Activated T-helper 2 cell treated with anti-CD3 and anti-CD28 coated beads, Interferon-gamma antibody, Interleukin-2, Interleukin-4, amounts not matched to agents 10 μg/mL and 5 μg/mL and 100 μg/mL, durations not matched to agents 14 hours and 24 hours and 36 hours (primary cell): ENCODE data around the gene DAB1. TPM values are rescaled to one million over a fixed set of nuclear protein-coding genes. Genes with fewer than 3 reads are reported as not detected.

Experiments used
- DNase-seq: peaks from one replicate; pipeline ENCODE4 v3.0.0; 2021; ENCODE audit warnings: low spot score
- H3K27ac Mint-ChIP-seq: one replicate; pipeline ENCODE4 v1.8.0; 2021; ENCODE audit warnings: mixed read lengths
- H3K27me3 Mint-ChIP-seq: one replicate; pipeline ENCODE4 v1.8.0; 2021; ENCODE audit warnings: low read depth, mixed read lengths
- H3K36me3 Mint-ChIP-seq: one replicate; pipeline ENCODE4 v1.8.0; 2021; ENCODE audit warnings: low read depth, mixed read lengths
- H3K4me1 Mint-ChIP-seq: one replicate; pipeline ENCODE4 v1.8.0; 2021; ENCODE audit warnings: low read depth, mixed read lengths
- H3K4me3 Mint-ChIP-seq: one replicate; pipeline ENCODE4 v1.8.0; 2021; ENCODE audit warnings: low read depth, mild to moderate bottlenecking, moderate library complexity, mixed read lengths
- H3K9me3 Mint-ChIP-seq: one replicate; pipeline ENCODE4 v1.8.0; 2021; ENCODE audit warnings: mixed read lengths
- intact Hi-C: fragments of 100-400 bp; cut with micrococcal nuclease; formaldehyde crosslinking; loops from one replicate; pipeline ENCODE4 v1.15.1; 2023
- total RNA-seq: library from RNA; stranded (reverse); gene quantifications from 2 replicates; pipeline ENCODE4 v1.2.3, GENCODE V29; 2022

DAB1 gene
- total RNA-seq, 1 donor from 2014 or later = not detected

- Mint-ChIP-seq H3K4me1 (no peaks in the 10 kb centered on the region), H3K9me3 (no peaks in the 10 kb centered on the region), H3K36me3 (no peaks in the 10 kb centered on the region), H3K27ac (no peak overlapping the region), H3K4me3 (no peak overlapping the region), H3K27me3 (no peaks in the 10 kb centered on the region)
- intact Hi-C loops = no loop called here
- DNase-seq = no peak
Observed at GRCh38 chr1:57118948-57119603, 304.8 kb downstream of the DAB1 start.

- no peak for DNase-seq
- intact Hi-C loops = no loop called here
- Mint-ChIP-seq H3K27ac (no peak overlapping the region), H3K27me3 (no peaks in the 10 kb centered on the region), H3K4me1 (no peaks in the 10 kb centered on the region), H3K4me3 (no peak overlapping the region), H3K36me3 (no peaks in the 10 kb centered on the region), H3K9me3 (no peaks in the 10 kb centered on the region)
Observed at GRCh38 chr1:57117753-57118152, 306.1 kb downstream of the DAB1 start.

- intact Hi-C loops = no loop called here
- H3K4me3 Mint-ChIP-seq = no peak overlapping the region
- no peak overlapping the region for H3K27ac Mint-ChIP-seq
- H3K9me3 Mint-ChIP-seq = no peaks in the 10 kb centered on the region
- no peak for DNase-seq
- H3K36me3 Mint-ChIP-seq = no peaks in the 10 kb centered on the region
- no peaks in the 10 kb centered on the region for H3K4me1 Mint-ChIP-seq
- H3K27me3 Mint-ChIP-seq = no peaks in the 10 kb centered on the region
Observed at GRCh38 chr1:57116871-57117270, 307.0 kb downstream of the DAB1 start.

- no peaks in the 10 kb centered on the region for H3K4me1 Mint-ChIP-seq
- no peaks in the 10 kb centered on the region for H3K36me3 Mint-ChIP-seq
- H3K27ac Mint-ChIP-seq = no peak overlapping the region
- no peaks in the 10 kb centered on the region for H3K27me3 Mint-ChIP-seq
- H3K4me3 Mint-ChIP-seq = no peak overlapping the region
- no peak for DNase-seq
- no peaks in the 10 kb centered on the region for H3K9me3 Mint-ChIP-seq
- intact Hi-C loops = no loop called here
Observed at GRCh38 chr1:57115030-57115614, 308.7 kb downstream of the DAB1 start.

- Mint-ChIP-seq H3K4me1 (no peaks in the 10 kb centered on the region), H3K9me3 (no peaks in the 10 kb centered on the region), H3K36me3 (no peaks in the 10 kb centered on the region), H3K27me3 (no peaks in the 10 kb centered on the region), H3K4me3 (no peak overlapping the region), H3K27ac (no peak overlapping the region)
- DNase-seq = no peak
- intact Hi-C loops = no loop called here
Observed at GRCh38 chr1:57112148-57112547, 311.7 kb downstream of the DAB1 start.

GRCh38 chr1:57111175-57111574 lies 312.7 kb downstream of the DAB1 start:
- H3K27me3 Mint-ChIP-seq = no peaks in the 10 kb centered on the region
- no peaks in the 10 kb centered on the region for H3K4me1 Mint-ChIP-seq
- DNase-seq = no peak
- H3K9me3 Mint-ChIP-seq = no peaks in the 10 kb centered on the region
- H3K36me3 Mint-ChIP-seq = no peaks in the 10 kb centered on the region
- H3K27ac Mint-ChIP-seq = no peak overlapping the region
- intact Hi-C loops = no loop called here
- H3K4me3 Mint-ChIP-seq = no peak overlapping the region

GRCh38 chr1:57109883-57110282 lies 314.0 kb downstream of the DAB1 start:
- Mint-ChIP-seq H3K36me3 (no peaks in the 10 kb centered on the region), H3K27me3 (no peaks in the 10 kb centered on the region), H3K4me3 (no peak overlapping the region), H3K9me3 (no peaks in the 10 kb centered on the region), H3K27ac (no peak overlapping the region), H3K4me1 (no peaks in the 10 kb centered on the region)
- intact Hi-C loops = no loop called here
- no peak for DNase-seq

DNA sequence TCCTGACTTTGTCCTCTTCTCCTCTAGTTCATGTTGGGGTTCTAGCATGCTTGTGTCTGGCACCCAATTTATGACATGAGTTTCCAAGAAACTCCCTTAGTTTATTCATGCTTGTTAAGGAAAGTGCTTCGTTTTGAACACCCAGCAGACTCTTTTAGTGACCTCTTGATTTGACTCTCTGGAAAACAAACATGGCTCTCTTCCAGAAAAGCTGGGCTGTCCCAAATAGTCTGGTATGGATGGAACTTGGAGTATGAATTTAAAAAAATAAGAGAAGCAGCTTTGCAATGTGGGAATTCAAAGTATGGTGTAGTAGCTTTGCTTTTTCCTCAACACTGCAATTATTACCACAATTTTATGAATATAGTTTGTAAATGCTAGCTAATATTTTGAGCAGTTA lies 314.6 kb downstream of the DAB1 start:
- intact Hi-C loops = no loop called here
- H3K27me3 Mint-ChIP-seq = no peaks in the 10 kb centered on the region
- H3K27ac Mint-ChIP-seq = no peak overlapping the region
- no peak for DNase-seq
- H3K4me1 Mint-ChIP-seq = no peaks in the 10 kb centered on the region
- no peaks in the 10 kb centered on the region for H3K36me3 Mint-ChIP-seq
- no peaks in the 10 kb centered on the region for H3K9me3 Mint-ChIP-seq
- no peak overlapping the region for H3K4me3 Mint-ChIP-seq

GRCh38 chr1:57106296-57106695 lies 317.6 kb downstream of the DAB1 start:
- Mint-ChIP-seq H3K4me3 (no peak overlapping the region), H3K4me1 (no peaks in the 10 kb centered on the region), H3K9me3 (no peaks in the 10 kb centered on the region), H3K27me3 (no peaks in the 10 kb centered on the region), H3K36me3 (no peaks in the 10 kb centered on the region), H3K27ac (no peak overlapping the region)
- intact Hi-C loops = no loop called here
- DNase-seq = no peak

DNA sequence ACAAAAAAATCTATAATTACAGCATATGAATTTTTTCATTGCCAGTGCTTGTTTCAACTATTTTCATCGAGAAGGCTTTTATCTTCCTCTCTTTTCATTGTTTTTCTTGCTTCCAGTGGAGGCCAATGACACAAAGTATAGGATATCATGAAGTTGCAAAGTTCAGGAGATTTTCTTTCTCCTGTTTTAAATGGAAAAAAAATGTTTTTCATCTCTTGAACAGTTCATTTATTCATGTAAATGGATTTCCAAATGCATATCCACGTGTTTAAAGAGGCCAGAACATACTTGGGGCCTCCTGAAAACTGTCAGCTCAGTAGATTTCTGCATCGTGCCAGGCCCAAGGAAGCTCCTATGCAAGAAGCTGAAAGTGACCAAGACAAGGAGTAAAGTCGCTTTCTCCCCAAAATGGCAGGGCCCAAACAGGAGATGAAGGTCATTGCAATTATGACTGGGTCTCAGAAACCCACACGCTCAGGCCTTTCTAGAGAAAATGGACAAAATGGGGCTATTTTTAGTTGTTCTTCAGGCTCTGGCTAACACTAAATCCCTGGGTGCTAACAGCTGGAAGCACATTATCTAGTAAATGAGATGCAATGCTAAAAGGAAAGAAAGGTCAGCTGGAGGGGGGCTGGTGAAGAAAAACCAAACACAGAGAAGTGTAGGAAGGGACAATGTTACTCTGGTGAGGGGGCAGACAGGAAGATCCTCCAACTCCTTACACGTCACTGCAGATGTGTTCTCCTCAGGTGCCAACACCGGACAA lies 321.1 kb downstream of the DAB1 start:
- intact Hi-C loops = no loop called here
- Mint-ChIP-seq H3K9me3 (no peaks in the 10 kb centered on the region), H3K4me3 (no peak overlapping the region), H3K27ac (no peak overlapping the region), H3K4me1 (no peaks in the 10 kb centered on the region), H3K36me3 (no peaks in the 10 kb centered on the region), H3K27me3 (no peaks in the 10 kb centered on the region)
- no peak for DNase-seq

- Mint-ChIP-seq H3K27me3 (no peaks in the 10 kb centered on the region), H3K27ac (no peak overlapping the region), H3K36me3 (no peaks in the 10 kb centered on the region), H3K4me3 (no peak overlapping the region), H3K4me1 (no peaks in the 10 kb centered on the region), H3K9me3 (no peaks in the 10 kb centered on the region)
- no peak for DNase-seq
- intact Hi-C loops = no loop called here
Observed at GRCh38 chr1:57101209-57101608, 322.7 kb downstream of the DAB1 start.

- H3K4me3 Mint-ChIP-seq = no peak overlapping the region
- no peak for DNase-seq
- intact Hi-C loops = no loop called here
- no peaks in the 10 kb centered on the region for H3K27me3 Mint-ChIP-seq
- no peaks in the 10 kb centered on the region for H3K9me3 Mint-ChIP-seq
- no peak overlapping the region for H3K27ac Mint-ChIP-seq
- no peaks in the 10 kb centered on the region for H3K4me1 Mint-ChIP-seq
- no peaks in the 10 kb centered on the region for H3K36me3 Mint-ChIP-seq
Observed at GRCh38 chr1:57094749-57095148, 329.1 kb downstream of the DAB1 start.

DNA sequence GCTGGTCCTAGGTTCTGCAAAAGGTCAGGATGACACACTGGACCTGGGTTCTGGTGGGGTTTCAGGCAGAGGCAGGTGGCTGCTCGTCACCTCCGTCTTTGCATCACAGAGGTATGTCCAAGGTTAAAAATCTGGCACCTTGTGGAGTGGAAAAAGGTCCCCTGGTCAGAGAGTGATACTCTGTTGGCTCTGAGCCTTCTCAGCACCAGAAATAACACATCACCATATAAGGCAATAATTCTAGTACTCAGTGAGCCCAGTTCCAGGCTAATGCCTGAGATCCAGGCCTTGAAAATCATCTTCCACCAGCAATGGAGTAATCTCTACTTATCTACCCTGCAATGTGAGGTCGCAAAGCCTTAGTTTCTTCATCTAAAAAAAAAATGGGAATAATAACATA lies 330.7 kb downstream of the DAB1 start:
- intact Hi-C loops = no loop called here
- DNase-seq = no peak
- no peaks in the 10 kb centered on the region for H3K36me3 Mint-ChIP-seq

More for the DNA sequence above, 330.7 kb downstream of the DAB1 start:
- no peak overlapping the region for H3K4me3 Mint-ChIP-seq
- H3K27me3 Mint-ChIP-seq = no peaks in the 10 kb centered on the region
- no peaks in the 10 kb centered on the region for H3K4me1 Mint-ChIP-seq
- no peaks in the 10 kb centered on the region for H3K9me3 Mint-ChIP-seq
- H3K27ac Mint-ChIP-seq = no peak overlapping the region
